Endothelial cell of umbilical vein (primary cell): ENCODE results near the gene NPB. TPM values are rescaled to one million over a fixed set of nuclear protein-coding genes. Genes with fewer than 3 reads are reported as not detected.

Experiments
- BruUV-seq: library from RNA; stranded (reverse); fragments of 400-500 nt; replicated peaks from 2 replicates; lab custom pipeline; 2021; lab: Mats Ljungman, UMichigan
- CTCF ChIA-PET: fragments of 300-600, 350-600 bp; sonication (Branson Sonifier 250); formaldehyde crosslinking; loops from one replicate; lab custom pipeline; 2021; ENCODE audit warnings: antibody characterized with exemption, inconsistent platforms; lab: Charles Lee
- POLR2A ChIA-PET: fragments of 300-600, 350-600 bp; sonication (Branson Sonifier 250); formaldehyde crosslinking; loops from one replicate; lab custom pipeline; 2021; ENCODE audit warnings: antibody characterized with exemption, inconsistent platforms; lab: Charles Lee
- DNase-seq: peaks from one replicate; pipeline ENCODE4 v3.0.0-alpha.2; 2011; ENCODE audit warnings: low read depth, low spot score
- FAIRE-seq: peaks from 2 replicates; lab custom pipeline; 2011; peaks lifted over from hg19 to GRCh38; lab: Jason Lieb, UNC
- H2AFZ ChIP-seq: 2 replicates; pipeline ENCODE4 v1.6.0; 2012; ENCODE audit warnings: low read depth, low read length, control low read depth, inconsistent platforms
- H3K27ac ChIP-seq: 2 replicates; pipeline ENCODE4 v1.5.1; 2011; ENCODE audit warnings: low read depth, mild to moderate bottlenecking, control low read depth, low read length, moderate library complexity; ENCODE audit not compliant: insufficient read depth
- H3K27me3 ChIP-seq, 2 experiments: 2 replicates each; pipeline versions ENCODE4 v1.6.0 to v1.6.1; 2011; ENCODE audit warnings: low read length in 2 of 2, mixed read lengths in 1 of 2; ENCODE audit not compliant: control insufficient read depth in 2 of 2, insufficient read depth in 2 of 2
- H3K36me3 ChIP-seq, 2 experiments: 2 replicates in 1 of 2; 3 replicates in 1 of 2; pipeline ENCODE4 v1.5.1; 2011; ENCODE audit warnings: low read length in 2 of 2, mild to moderate bottlenecking in 1 of 2, moderate library complexity in 1 of 2; ENCODE audit not compliant: control insufficient read depth in 2 of 2, insufficient read depth in 2 of 2; ENCODE audit errors: extremely low read depth in 1 of 2
- H3K4me1 ChIP-seq: 3 replicates; pipeline ENCODE4 v1.5.1; 2011; ENCODE audit warnings: mild to moderate bottlenecking, low read length; ENCODE audit not compliant: control insufficient read depth, insufficient read depth; ENCODE audit errors: extremely low read depth
- H3K4me2 ChIP-seq: 2 replicates; pipeline ENCODE4 v1.6.1; 2011; ENCODE audit warnings: low read length, control low read depth, mixed read lengths; ENCODE audit not compliant: insufficient read depth
- H3K4me3 ChIP-seq, 3 experiments: fragments of 200-600 bp in 1 of 3; sonication (generic), shearing (Covaris generic) in 1 of 3; replicated peaks in 1 of 3; 2 replicates each; pipeline ENCODE4 v1.5.1; 2011 to 2016; ENCODE audit warnings: control low read depth in 3 of 3, low read length in 3 of 3, mild to moderate bottlenecking in 2 of 3, inconsistent platforms in 1 of 3, low read depth in 1 of 3, moderate library complexity in 1 of 3; ENCODE audit not compliant: insufficient read depth in 1 of 3
- H3K79me2 ChIP-seq: 2 replicates; pipeline ENCODE4 v1.6.0; 2012; ENCODE audit warnings: low read length, inconsistent platforms; ENCODE audit not compliant: control insufficient read depth, insufficient read depth
- H3K9ac ChIP-seq: replicated peaks from 2 replicates; pipeline ENCODE3; 2011; ENCODE audit warnings: low read length, control low read depth; ENCODE audit not compliant: insufficient read depth; ENCODE audit errors: extremely low read depth
- H3K9me1 ChIP-seq: replicated peaks from 3 replicates; pipeline ENCODE4 v1.6.0; 2011; ENCODE audit warnings: mild to moderate bottlenecking, low read length; ENCODE audit not compliant: control insufficient read depth, insufficient read depth; ENCODE audit errors: extremely low read depth
- H3K9me3 ChIP-seq: replicated peaks from 2 replicates; pipeline ENCODE4 v1.5.1; 2012; ENCODE audit warnings: low read length, inconsistent platforms; ENCODE audit not compliant: control insufficient read depth, insufficient read depth
- H4K20me1 ChIP-seq: replicated peaks from 2 replicates; pipeline ENCODE3; 2011; ENCODE audit warnings: mild to moderate bottlenecking, low read length; ENCODE audit not compliant: control insufficient read depth, insufficient read depth; ENCODE audit errors: extremely low read depth
- GATA2 ChIP-seq: IDR thresholded peaks from 2 replicates; pipeline ENCODE4 v1.7.0; 2011; ENCODE audit warnings: low read depth, mild to moderate bottlenecking, moderate library complexity, mixed read lengths, low read length; ENCODE audit not compliant: insufficient read length, insufficient read depth
- POLR2AphosphoS5 ChIP-seq: IDR thresholded peaks from 2 replicates; pipeline ENCODE4 v1.6.1; 2012; ENCODE audit warnings: low read depth, mild to moderate bottlenecking, control low read depth, low read length, moderate library complexity; ENCODE audit not compliant: insufficient read depth
- dilution Hi-C: fragments of 300-500 bp; cut with MboI; formaldehyde crosslinking; loops from one replicate; pipeline ENCODE4 v1.15.0; 2019; ENCODE audit warnings: low sequenced_read_pairs; ENCODE audit not compliant: extremely low pct_ligation_motif_present
- intact Hi-C: fragments of 100-400 bp; cut with micrococcal nuclease; formaldehyde crosslinking; loops from one replicate; pipeline ENCODE4 v1.10.0; 2022
- polyA plus RNA-seq, 4 experiments: library from polyadenylated mRNA; depleted of rRNA in 3 of 4; stranded (reverse) in 3 of 4; unstranded in 1 of 4; fragments of >200 nt; gene quantifications; 2 replicates each; pipeline versions ENCODE4 v1.2.1 to v1.2.3, GENCODE V29; 2011 to 2012; ENCODE audit warnings: missing spikeins in 1 of 4
- total RNA-seq: library from RNA; stranded (reverse); gene quantifications from 2 replicates; pipeline ENCODE4 v1.2.3, GENCODE V29; 2021
- TF ChIP-seq, protein P1 (sequence below), 2 donors: IDR thresholded peaks; 1 replicate in 1 of 2; 2 replicates in 1 of 2; pipeline ENCODE4 v1.5.1; 2011; ENCODE audit warnings: low read length in 2 of 2, mild to moderate bottlenecking in 2 of 2, moderate library complexity in 2 of 2, control low read depth in 1 of 2, inconsistent platforms in 1 of 2, low read depth in 1 of 2; ENCODE audit not compliant: insufficient read depth in 1 of 2; ENCODE audit errors: extremely low read depth in 1 of 2

NPB gene
- total and polyA plus RNA-seq, 2 donors (not counting 3 experiments of a cell fraction or from before 2014, with no cell fraction given): 0.33 to 0.42 TPM

DNA sequence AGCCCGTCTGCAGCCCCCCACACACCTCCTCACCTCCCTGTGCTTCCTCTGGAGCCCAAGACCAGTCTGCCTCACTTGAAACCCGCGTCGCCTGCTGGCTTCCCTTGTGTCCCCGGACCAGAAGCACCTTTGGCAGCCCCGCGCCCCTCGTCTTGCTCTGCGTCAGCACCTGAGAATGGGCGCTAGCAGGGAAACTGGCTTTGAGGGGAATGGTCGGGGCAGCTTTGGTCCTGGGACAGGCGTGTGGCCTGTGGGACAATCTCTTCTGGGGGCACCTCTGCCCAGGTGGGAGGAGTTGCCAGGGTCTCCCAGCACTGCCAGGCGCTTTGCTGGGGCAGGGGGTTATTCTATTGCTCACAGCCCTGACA is 29.1 kb downstream of the NPB start:
- Histone ChIP-seq H4K20me1 (no peaks in the 10 kb centered on the region), H3K4me1 (peaks cover 6% of the 10 kb centered on the region), H3K9me1 (no peaks in the 10 kb centered on the region), H3K79me2 (peaks cover 13% of the 10 kb centered on the region), H3K36me3 (peaks cover 0 to 5% of the 10 kb centered on the region in 2 experiments), H3K4me3 (no peak overlapping the region), H3K27me3 (no peaks in the 10 kb centered on the region), H3K9me3 (no peaks in the 10 kb centered on the region), H3K9ac (no peak overlapping the region), H2AFZ (no peak overlapping the region), H3K4me2 (no peak overlapping the region), H3K27ac (no peak overlapping the region)
- ChIA-PET CTCF (interaction anchor here (1.2 kb wide), 1 partner anchor 89 kb away, joined by 4 read pairs; no protein-coding TSS in a partner anchor), POLR2A (no interaction called here)
- BruUV-seq: no TSS peak
- FAIRE-seq (no peak), DNase-seq (no peak)
- intact Hi-C loops (no loop called here), dilution Hi-C loops (no loop called here)
- peak; percentile 6 for TF ChIP-seq POLR2AphosphoS5
- TF ChIP-seq, protein P1, sequence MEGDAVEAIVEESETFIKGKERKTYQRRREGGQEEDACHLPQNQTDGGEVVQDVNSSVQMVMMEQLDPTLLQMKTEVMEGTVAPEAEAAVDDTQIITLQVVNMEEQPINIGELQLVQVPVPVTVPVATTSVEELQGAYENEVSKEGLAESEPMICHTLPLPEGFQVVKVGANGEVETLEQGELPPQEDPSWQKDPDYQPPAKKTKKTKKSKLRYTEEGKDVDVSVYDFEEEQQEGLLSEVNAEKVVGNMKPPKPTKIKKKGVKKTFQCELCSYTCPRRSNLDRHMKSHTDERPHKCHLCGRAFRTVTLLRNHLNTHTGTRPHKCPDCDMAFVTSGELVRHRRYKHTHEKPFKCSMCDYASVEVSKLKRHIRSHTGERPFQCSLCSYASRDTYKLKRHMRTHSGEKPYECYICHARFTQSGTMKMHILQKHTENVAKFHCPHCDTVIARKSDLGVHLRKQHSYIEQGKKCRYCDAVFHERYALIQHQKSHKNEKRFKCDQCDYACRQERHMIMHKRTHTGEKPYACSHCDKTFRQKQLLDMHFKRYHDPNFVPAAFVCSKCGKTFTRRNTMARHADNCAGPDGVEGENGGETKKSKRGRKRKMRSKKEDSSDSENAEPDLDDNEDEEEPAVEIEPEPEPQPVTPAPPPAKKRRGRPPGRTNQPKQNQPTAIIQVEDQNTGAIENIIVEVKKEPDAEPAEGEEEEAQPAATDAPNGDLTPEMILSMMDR (IDR thresholded peaks at IDR 0.05; ENCODE audit: extremely low read depth in 1 of 2, insufficient read depth in 1 of 2, low read depth in 1 of 2, low read length in 2 of 2): no peak

- no TSS peak for BruUV-seq
- Histone ChIP-seq H4K20me1 (no peaks in the 10 kb centered on the region), H3K9me1 (no peaks in the 10 kb centered on the region), H3K4me3 (no peak overlapping the region), H3K4me1 (peaks cover 7% of the 10 kb centered on the region), H2AFZ (no peak overlapping the region), H3K9me3 (no peaks in the 10 kb centered on the region), H3K79me2 (peaks cover 12% of the 10 kb centered on the region), H3K27me3 (no peaks in the 10 kb centered on the region), H3K4me2 (no peak overlapping the region), H3K36me3 (peaks cover 0 to 5% of the 10 kb centered on the region in 2 experiments), H3K27ac (no peak overlapping the region), H3K9ac (no peak overlapping the region)
- no peak for DNase-seq
- ChIA-PET POLR2A (no interaction called here), CTCF (interaction anchor here (1.2 kb wide), 1 partner anchor 88 kb away, joined by 4 read pairs; no protein-coding TSS in a partner anchor)
- dilution Hi-C loops: no loop called here
- TF ChIP-seq GATA2 (no peak), POLR2AphosphoS5 (no peak)
- TF ChIP-seq, protein P1 (IDR thresholded peaks at IDR 0.05; ENCODE audit: extremely low read depth in 1 of 2, insufficient read depth in 1 of 2, low read depth in 1 of 2, low read length in 2 of 2): no peak
- no peak for FAIRE-seq
- intact Hi-C loops: no loop called here
These were observed 29.7 kb downstream of the NPB start for GRCh38 chr17:81931557-81932332.
